ENCODE measurements around the gene RAB12. TPM values are rescaled to one million over a fixed set of nuclear protein-coding genes. Genes with fewer than 3 reads are reported as not detected.
"Not testable (repeated sequence)": the region's sequence is repeated elsewhere in the genome, so short reads cannot be mapped to it uniquely, and the experiment has no call there.

RAB12 gene
- total and polyA plus RNA-seq, 4 donors, result 44.9 to 85.2 (median 62.4) TPM

- no peak for DNase-seq (ENCODE audit: low read depth in 4 of 6, low spot score in 6 of 6)
- Histone ChIP-seq H3K9me3 (ENCODE audit: control insufficient read depth, insufficient read depth, low read length) (no peaks in the 10 kb centered on the region), H3K27ac (ENCODE audit: low read depth, low read length) (no peak overlapping the region), H3K36me3 (ENCODE audit: control insufficient read depth, insufficient read depth, low read length) (peaks cover 30% of the 10 kb centered on the region), H3K4me3 (ENCODE audit: low read depth, low read length) (no peak overlapping the region), H3K4me1 (ENCODE audit: control insufficient read depth, insufficient read depth, low read length) (peaks cover 3% of the 10 kb centered on the region), H3K27me3 (ENCODE audit: control insufficient read depth, insufficient read depth, low read length) (no peaks in the 10 kb centered on the region)
- 100% methylated on average over 1 of the region's 6 CpGs for whole genome bisulfite sequencing (ENCODE audit: insufficient coverage)
Observed at GRCh38 chr18:8634508-8634907, 25.3 kb downstream of the RAB12 start.

GRCh38 chr18:8635087-8635486, 25.9 kb downstream of the RAB12 start:
- H3K4me3 ChIP-seq (ENCODE audit: low read depth, low read length), result no peak overlapping the region
- H3K27ac ChIP-seq (ENCODE audit: low read depth, low read length), result no peak overlapping the region
- peaks cover 3% of the 10 kb centered on the region for H3K4me1 ChIP-seq (ENCODE audit: control insufficient read depth, insufficient read depth, low read length)
- peaks cover 36% of the 10 kb centered on the region for H3K36me3 ChIP-seq (ENCODE audit: control insufficient read depth, insufficient read depth, low read length)
- H3K27me3 ChIP-seq (ENCODE audit: control insufficient read depth, insufficient read depth, low read length), result no peaks in the 10 kb centered on the region
- 94% methylated on average over 2 of the region's 3 CpGs for WGBS (ENCODE audit: insufficient coverage)
- DNase-seq (ENCODE audit: low read depth in 4 of 6, low spot score in 6 of 6), result no peak
- H3K9me3 ChIP-seq (ENCODE audit: control insufficient read depth, insufficient read depth, low read length), result no peaks in the 10 kb centered on the region

GRCh38 chr18:8639762-8640161, 30.5 kb downstream of the RAB12 start:
- WGBS (ENCODE audit: insufficient coverage), result 88% methylated on average over 9 of the region's 11 CpGs
- H3K27ac ChIP-seq (ENCODE audit: low read depth, low read length), result no peak overlapping the region
- no peaks in the 10 kb centered on the region for H3K27me3 ChIP-seq (ENCODE audit: control insufficient read depth, insufficient read depth, low read length)

GRCh38 chr18:8643326-8643878, 34.2 kb downstream of the RAB12 start:
- WGBS (ENCODE audit: insufficient coverage), result 78% methylated on average over 1 of the region's 3 CpGs
- Histone ChIP-seq H3K9me3 (ENCODE audit: control insufficient read depth, insufficient read depth, low read length) (no peaks in the 10 kb centered on the region), H3K36me3 (ENCODE audit: control insufficient read depth, insufficient read depth, low read length) (peaks cover 15% of the 10 kb centered on the region), H3K27me3 (ENCODE audit: control insufficient read depth, insufficient read depth, low read length) (no peaks in the 10 kb centered on the region), H3K4me1 (ENCODE audit: control insufficient read depth, insufficient read depth, low read length) (peaks cover 4% of the 10 kb centered on the region), H3K27ac (ENCODE audit: low read depth, low read length) (no peak overlapping the region), H3K4me3 (ENCODE audit: low read depth, low read length) (no peak overlapping the region)
- DNase-seq (ENCODE audit: low read depth in 4 of 6, low spot score in 6 of 6), result peak in 2 of 6 donors; percentile 55 to 67

More at GRCh38 chr18:8639762-8640161, 30.5 kb downstream of the RAB12 start:
- no peaks in the 10 kb centered on the region for H3K9me3 ChIP-seq (ENCODE audit: control insufficient read depth, insufficient read depth, low read length)
- no peak overlapping the region for H3K4me3 ChIP-seq (ENCODE audit: low read depth, low read length)
- peaks cover 4% of the 10 kb centered on the region for H3K4me1 ChIP-seq (ENCODE audit: control insufficient read depth, insufficient read depth, low read length)
- DNase-seq (ENCODE audit: low read depth in 4 of 6, low spot score in 6 of 6), result no peak
- peaks cover 25% of the 10 kb centered on the region for H3K36me3 ChIP-seq (ENCODE audit: control insufficient read depth, insufficient read depth, low read length)

- H3K36me3 ChIP-seq (ENCODE audit: control insufficient read depth, insufficient read depth, low read length); DNase-seq (ENCODE audit: low read depth in 4 of 6, low spot score in 6 of 6); H3K9me3 ChIP-seq (ENCODE audit: control insufficient read depth, insufficient read depth, low read length); H3K27me3 ChIP-seq (ENCODE audit: control insufficient read depth, insufficient read depth, low read length); H3K27ac ChIP-seq (ENCODE audit: low read depth, low read length); H3K4me1 ChIP-seq (ENCODE audit: control insufficient read depth, insufficient read depth, low read length); H3K4me3 ChIP-seq (ENCODE audit: low read depth, low read length): not testable (repeated sequence)
- WGBS (ENCODE audit: insufficient coverage), result 90% methylated on average over 3 of the region's 3 CpGs
Observed at GRCh38 chr18:8647359-8647758, 38.1 kb downstream of the RAB12 start.

- not testable (repeated sequence) for H3K4me1 ChIP-seq (ENCODE audit: control insufficient read depth, insufficient read depth, low read length); H3K27ac ChIP-seq (ENCODE audit: low read depth, low read length); H3K9me3 ChIP-seq (ENCODE audit: control insufficient read depth, insufficient read depth, low read length); DNase-seq (ENCODE audit: low read depth in 4 of 6, low spot score in 6 of 6); H3K4me3 ChIP-seq (ENCODE audit: low read depth, low read length); H3K36me3 ChIP-seq (ENCODE audit: control insufficient read depth, insufficient read depth, low read length); H3K27me3 ChIP-seq (ENCODE audit: control insufficient read depth, insufficient read depth, low read length)
- WGBS (ENCODE audit: insufficient coverage), result no CpG with 5 or more reads among the region's 7 CpGs
Observed at GRCh38 chr18:8651478-8652261, 42.4 kb downstream of the RAB12 start.

- Histone ChIP-seq H3K4me1 (ENCODE audit: control insufficient read depth, insufficient read depth, low read length) (peaks cover 25% of the 10 kb centered on the region), H3K9me3 (ENCODE audit: control insufficient read depth, insufficient read depth, low read length) (no peaks in the 10 kb centered on the region), H3K27ac (ENCODE audit: low read depth, low read length) (no peak overlapping the region), H3K36me3 (ENCODE audit: control insufficient read depth, insufficient read depth, low read length) (peaks cover 3% of the 10 kb centered on the region), H3K27me3 (ENCODE audit: control insufficient read depth, insufficient read depth, low read length) (no peaks in the 10 kb centered on the region), H3K4me3 (ENCODE audit: low read depth, low read length) (no peak overlapping the region)
- peak in 2 of 6 donors; percentile 53 to 84 for DNase-seq (ENCODE audit: low read depth in 4 of 6, low spot score in 6 of 6)
- WGBS (ENCODE audit: insufficient coverage), result 41% methylated on average over 2 of the region's 7 CpGs
Observed at GRCh38 chr18:8654503-8655451, 45.5 kb downstream of the RAB12 start.

GRCh38 chr18:8656232-8656631, 47.0 kb downstream of the RAB12 start:
- peaks cover 27% of the 10 kb centered on the region for H3K4me1 ChIP-seq (ENCODE audit: control insufficient read depth, insufficient read depth, low read length)
- no peak overlapping the region for H3K4me3 ChIP-seq (ENCODE audit: low read depth, low read length)
- no peaks in the 10 kb centered on the region for H3K9me3 ChIP-seq (ENCODE audit: control insufficient read depth, insufficient read depth, low read length)
- DNase-seq (ENCODE audit: low read depth in 4 of 6, low spot score in 6 of 6), result peak in 2 of 6 donors; percentile 55 to 83
- peaks cover 3% of the 10 kb centered on the region for H3K36me3 ChIP-seq (ENCODE audit: control insufficient read depth, insufficient read depth, low read length)
- no peaks in the 10 kb centered on the region for H3K27me3 ChIP-seq (ENCODE audit: control insufficient read depth, insufficient read depth, low read length)
- H3K27ac ChIP-seq (ENCODE audit: low read depth, low read length), result no peak overlapping the region
- 73% methylated on average over 5 of the region's 6 CpGs for WGBS (ENCODE audit: insufficient coverage)

- peaks cover 35% of the 10 kb centered on the region for H3K4me1 ChIP-seq (ENCODE audit: control insufficient read depth, insufficient read depth, low read length)
- no peak overlapping the region for H3K4me3 ChIP-seq (ENCODE audit: low read depth, low read length)
- DNase-seq (ENCODE audit: low read depth in 4 of 6, low spot score in 6 of 6), result peak in 1 of 6 donors; percentile 58
- 50% methylated on average over 12 of the region's 14 CpGs for WGBS (ENCODE audit: insufficient coverage)
- no peaks in the 10 kb centered on the region for H3K27me3 ChIP-seq (ENCODE audit: control insufficient read depth, insufficient read depth, low read length)
- no peak overlapping the region for H3K27ac ChIP-seq (ENCODE audit: low read depth, low read length)
- H3K9me3 ChIP-seq (ENCODE audit: control insufficient read depth, insufficient read depth, low read length), result no peaks in the 10 kb centered on the region
- peaks cover 3% of the 10 kb centered on the region for H3K36me3 ChIP-seq (ENCODE audit: control insufficient read depth, insufficient read depth, low read length)
Observed at GRCh38 chr18:8657050-8657820, 48.0 kb downstream of the RAB12 start.
